ENCODE measurements around the gene AP3S1.
"Not testable (repeated sequence)": the region's sequence is repeated elsewhere in the genome, so short reads cannot be mapped to it uniquely, and the experiment has no call there.

The AP3S1 gene

GRCh38 chr5:115841382-115842088 is at the start of gene AP3S1, which contains the start of gene ATG12:
Gene AP3S1, plus strand, starts transcription at chr5:115841935. Its CDS starts 103 bp downstream, at chr5:115842038.
Gene ATG12, minus strand, starts transcription at chr5:115841565. Its CDS starts 13 bp downstream, at chr5:115841552.
- H3K36me3 ChIP-seq (ENCODE audit: control insufficient read depth in 1 of 2, insufficient read depth in 2 of 2, low read length in 2 of 2), result peaks cover 0 to 7% of the 10 kb centered on the region in 2 donors
- H3K4me3 ChIP-seq (ENCODE audit: low read depth in 1 of 2, low read length in 2 of 2), result peak within 1 kb of the TSS; percentile 96
- H3K4me1 ChIP-seq (ENCODE audit: control insufficient read depth in 1 of 2, insufficient read depth in 2 of 2, low read length in 2 of 2), result peaks cover 6 to 46% of the 10 kb centered on the region in 2 donors
- H3K27me3 ChIP-seq (ENCODE audit: low read depth, low read length), result no peaks in the 10 kb centered on the region
- H3K9me3 ChIP-seq (ENCODE audit: control insufficient read depth in 1 of 2, low read length in 2 of 2), result no peaks in the 10 kb centered on the region
- peak within 1 kb of the TSS; percentile 91 for H3K27ac ChIP-seq (ENCODE audit: low read length)

GRCh38 chr5:115795700-115796099 is 46.0 kb upstream of the AP3S1 start:
- Histone ChIP-seq H3K36me3 (ENCODE audit: control insufficient read depth in 1 of 2, insufficient read depth in 2 of 2, low read length in 2 of 2) (no peaks in the 10 kb centered on the region), H3K4me3 (ENCODE audit: low read depth in 1 of 2, low read length in 2 of 2) (no peak overlapping the region), H3K9me3 (ENCODE audit: control insufficient read depth in 1 of 2, low read length in 2 of 2) (no peaks in the 10 kb centered on the region), H3K27me3 (ENCODE audit: low read depth, low read length) (no peaks in the 10 kb centered on the region), H3K27ac (ENCODE audit: low read length) (no peak overlapping the region), H3K4me1 (ENCODE audit: control insufficient read depth in 1 of 2, insufficient read depth in 2 of 2, low read length in 2 of 2) (no peaks in the 10 kb centered on the region)

DNA sequence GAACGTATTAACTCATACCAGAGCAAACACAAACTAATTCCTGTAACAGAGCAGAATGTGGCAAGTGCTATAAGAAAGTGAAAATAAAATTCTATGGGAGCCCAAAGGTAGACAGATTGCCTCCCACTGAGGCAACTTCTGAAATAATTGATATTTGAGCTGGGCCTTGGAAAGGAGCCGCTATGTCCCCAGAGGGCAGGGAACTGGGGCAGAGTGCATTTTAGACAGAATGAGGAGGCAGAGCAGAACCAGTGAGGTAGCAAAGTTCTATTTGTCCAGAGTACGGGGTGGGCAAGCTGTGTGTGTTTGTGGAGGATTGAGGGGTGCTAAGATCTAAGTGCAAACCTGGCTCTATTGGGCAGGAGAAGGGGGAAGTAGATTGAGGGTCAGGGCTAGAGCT is 45.1 kb upstream of the AP3S1 start:
- Histone ChIP-seq H3K4me3 (ENCODE audit: low read depth in 1 of 2, low read length in 2 of 2) (no peak overlapping the region), H3K27ac (ENCODE audit: low read length) (no peak overlapping the region), H3K36me3 (ENCODE audit: control insufficient read depth in 1 of 2, insufficient read depth in 2 of 2, low read length in 2 of 2) (no peaks in the 10 kb centered on the region), H3K27me3 (ENCODE audit: low read depth, low read length) (no peaks in the 10 kb centered on the region), H3K4me1 (ENCODE audit: control insufficient read depth in 1 of 2, insufficient read depth in 2 of 2, low read length in 2 of 2) (no peaks in the 10 kb centered on the region), H3K9me3 (ENCODE audit: control insufficient read depth in 1 of 2, low read length in 2 of 2) (no peaks in the 10 kb centered on the region)

DNA sequence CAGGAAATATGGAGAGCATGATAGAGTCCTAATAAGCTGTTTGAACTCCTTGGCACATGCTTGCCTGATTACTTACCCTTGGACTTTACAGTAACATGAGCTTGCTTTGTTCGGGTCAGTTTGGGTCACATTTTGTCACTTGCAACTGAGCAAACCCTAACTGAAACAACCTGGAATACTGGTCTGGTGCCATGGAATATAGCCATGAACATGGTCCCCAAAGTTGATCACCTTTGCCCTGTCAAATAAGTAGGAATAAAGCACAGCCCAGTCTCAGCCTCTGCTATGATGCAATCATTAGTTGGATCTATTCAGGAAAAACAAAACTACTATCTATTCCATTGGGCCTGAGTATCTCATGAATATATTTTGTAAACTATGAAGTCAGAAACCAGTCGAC is 43.5 kb upstream of the AP3S1 start:
- no peaks in the 10 kb centered on the region for H3K36me3 ChIP-seq (ENCODE audit: control insufficient read depth in 1 of 2, insufficient read depth in 2 of 2, low read length in 2 of 2)
- no peaks in the 10 kb centered on the region for H3K27me3 ChIP-seq (ENCODE audit: low read depth, low read length)

DNA sequence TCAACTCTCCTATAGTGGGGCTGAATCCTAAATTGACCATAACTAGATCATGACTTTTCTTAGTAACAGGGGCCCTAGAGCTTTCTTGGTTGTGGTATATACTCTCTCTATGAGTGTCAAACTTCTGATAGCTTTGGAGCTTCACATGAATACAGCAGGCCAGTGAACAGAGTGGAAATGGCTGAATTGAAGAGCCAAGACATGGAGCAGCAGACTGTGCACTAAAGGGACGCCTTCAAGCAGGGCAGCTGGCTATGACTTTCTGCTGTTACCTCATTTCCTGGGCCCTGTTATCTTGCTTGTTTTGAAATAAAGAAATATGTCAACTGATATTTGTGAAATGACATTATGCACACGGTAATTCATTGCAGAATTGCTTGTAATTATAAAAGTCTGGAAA is 41.6 kb upstream of the AP3S1 start:
- Histone ChIP-seq H3K27ac (ENCODE audit: low read length) (no peak overlapping the region), H3K36me3 (ENCODE audit: control insufficient read depth in 1 of 2, insufficient read depth in 2 of 2, low read length in 2 of 2) (no peaks in the 10 kb centered on the region)

More for the DNA sequence above, 43.5 kb upstream of the AP3S1 start:
- Histone ChIP-seq H3K4me1 (ENCODE audit: control insufficient read depth in 1 of 2, insufficient read depth in 2 of 2, low read length in 2 of 2) (no peaks in the 10 kb centered on the region), H3K27ac (ENCODE audit: low read length) (no peak overlapping the region), H3K9me3 (ENCODE audit: control insufficient read depth in 1 of 2, low read length in 2 of 2) (no peaks in the 10 kb centered on the region), H3K4me3 (ENCODE audit: low read depth in 1 of 2, low read length in 2 of 2) (no peak overlapping the region)

DNA sequence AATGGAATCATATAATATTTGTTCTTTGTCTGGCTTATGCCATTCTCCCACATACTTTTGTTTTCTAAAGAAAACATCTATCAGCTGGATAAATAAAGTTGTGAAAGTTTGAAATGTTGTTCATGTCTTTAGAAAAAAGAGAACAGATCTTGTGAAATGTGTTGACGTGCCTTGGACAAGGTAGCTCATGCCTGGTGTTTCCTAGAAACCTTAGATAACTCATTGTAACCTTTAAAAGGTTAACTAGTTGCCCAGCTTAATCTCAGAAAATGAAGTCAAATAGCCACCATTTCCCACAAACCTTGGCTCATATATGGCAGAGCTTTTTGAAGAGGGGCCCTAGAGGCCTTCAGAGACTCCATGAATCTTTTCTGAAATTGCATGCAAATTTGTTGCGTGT is 40.6 kb upstream of the AP3S1 start:
- no peaks in the 10 kb centered on the region for H3K4me1 ChIP-seq (ENCODE audit: control insufficient read depth in 1 of 2, insufficient read depth in 2 of 2, low read length in 2 of 2)
- no peaks in the 10 kb centered on the region for H3K36me3 ChIP-seq (ENCODE audit: control insufficient read depth in 1 of 2, insufficient read depth in 2 of 2, low read length in 2 of 2)
- H3K27me3 ChIP-seq (ENCODE audit: low read depth, low read length), result no peaks in the 10 kb centered on the region
- H3K4me3 ChIP-seq (ENCODE audit: low read depth in 1 of 2, low read length in 2 of 2), result no peak overlapping the region
- no peak overlapping the region for H3K27ac ChIP-seq (ENCODE audit: low read length)
- no peaks in the 10 kb centered on the region for H3K9me3 ChIP-seq (ENCODE audit: control insufficient read depth in 1 of 2, low read length in 2 of 2)

More for the DNA sequence above, 41.6 kb upstream of the AP3S1 start:
- Histone ChIP-seq H3K4me1 (ENCODE audit: control insufficient read depth in 1 of 2, insufficient read depth in 2 of 2, low read length in 2 of 2) (no peaks in the 10 kb centered on the region), H3K4me3 (ENCODE audit: low read depth in 1 of 2, low read length in 2 of 2) (no peak overlapping the region), H3K9me3 (ENCODE audit: control insufficient read depth in 1 of 2, low read length in 2 of 2) (no peaks in the 10 kb centered on the region), H3K27me3 (ENCODE audit: low read depth, low read length) (no peaks in the 10 kb centered on the region)

- Histone ChIP-seq H3K9me3 (ENCODE audit: control insufficient read depth in 1 of 2, low read length in 2 of 2) (no peaks in the 10 kb centered on the region), H3K4me1 (ENCODE audit: control insufficient read depth in 1 of 2, insufficient read depth in 2 of 2, low read length in 2 of 2) (no peaks in the 10 kb centered on the region), H3K27me3 (ENCODE audit: low read depth, low read length) (no peaks in the 10 kb centered on the region), H3K4me3 (ENCODE audit: low read depth in 1 of 2, low read length in 2 of 2) (no peak overlapping the region), H3K36me3 (ENCODE audit: control insufficient read depth in 1 of 2, insufficient read depth in 2 of 2, low read length in 2 of 2) (no peaks in the 10 kb centered on the region), H3K27ac (ENCODE audit: low read length) (no peak overlapping the region)
These were observed 39.8 kb upstream of the AP3S1 start for GRCh38 chr5:115801984-115802383.

DNA sequence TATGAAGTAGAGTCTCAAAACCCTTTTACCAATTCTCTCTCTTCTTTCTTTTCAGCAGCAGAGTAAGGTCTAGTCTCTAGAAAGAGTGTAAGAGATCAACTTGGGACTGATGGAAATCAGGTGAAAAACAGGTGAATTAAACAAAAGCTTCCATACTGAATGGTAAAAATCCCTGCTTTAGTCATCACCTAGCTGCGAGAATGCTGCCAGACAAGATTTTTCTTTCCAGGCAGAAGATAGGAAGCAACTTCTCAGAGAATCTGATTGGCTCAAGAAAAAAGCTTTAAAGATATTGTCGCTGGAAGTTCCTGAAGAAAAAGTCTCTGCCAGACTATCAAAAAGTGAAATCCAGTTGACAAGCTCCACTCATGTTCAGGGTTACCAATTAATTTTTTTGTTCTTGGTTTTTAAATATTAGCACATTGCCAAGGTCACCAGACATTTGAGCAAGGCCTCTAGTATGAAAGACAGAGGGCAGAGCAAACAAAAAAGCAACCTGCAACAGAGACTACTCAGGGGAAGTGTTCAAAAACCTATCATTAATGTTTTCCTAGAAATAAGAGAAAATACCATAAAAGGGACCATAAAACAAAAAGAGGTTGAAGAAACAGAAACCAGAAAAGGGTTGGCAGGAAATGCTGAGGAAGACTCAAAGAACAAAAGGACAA is 34.6 kb upstream of the AP3S1 start:
- H3K4me3 ChIP-seq (ENCODE audit: low read depth in 1 of 2, low read length in 2 of 2), result no peak overlapping the region
- H3K9me3 ChIP-seq (ENCODE audit: control insufficient read depth in 1 of 2, low read length in 2 of 2), result no peaks in the 10 kb centered on the region
- H3K36me3 ChIP-seq (ENCODE audit: control insufficient read depth in 1 of 2, insufficient read depth in 2 of 2, low read length in 2 of 2), result no peaks in the 10 kb centered on the region
- H3K27me3 ChIP-seq (ENCODE audit: low read depth, low read length), result no peaks in the 10 kb centered on the region
- no peaks in the 10 kb centered on the region for H3K4me1 ChIP-seq (ENCODE audit: control insufficient read depth in 1 of 2, insufficient read depth in 2 of 2, low read length in 2 of 2)
- no peak overlapping the region for H3K27ac ChIP-seq (ENCODE audit: low read length)

DNA sequence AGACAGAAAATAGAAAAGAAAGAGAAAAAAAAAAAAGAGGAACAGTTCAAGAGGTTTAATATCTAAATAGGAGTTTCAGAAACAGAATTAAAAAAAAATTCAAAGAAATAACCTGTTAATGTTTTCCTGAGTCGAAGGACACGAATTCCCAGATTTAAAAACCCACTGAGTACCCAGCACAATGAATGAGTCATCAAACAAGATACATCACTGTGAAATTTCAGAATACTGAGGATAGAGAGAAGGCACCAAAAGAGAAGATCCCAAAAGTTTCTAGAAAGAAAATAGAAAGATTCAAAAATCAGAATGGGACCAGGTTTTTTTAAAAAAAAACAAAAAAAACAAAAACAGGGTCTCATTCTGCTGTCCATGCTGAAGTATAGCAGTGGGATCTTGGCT is 34.1 kb upstream of the AP3S1 start:
- no peak overlapping the region for H3K27ac ChIP-seq (ENCODE audit: low read length)
- H3K4me3 ChIP-seq (ENCODE audit: low read depth in 1 of 2, low read length in 2 of 2), result no peak overlapping the region
- no peaks in the 10 kb centered on the region for H3K36me3 ChIP-seq (ENCODE audit: control insufficient read depth in 1 of 2, insufficient read depth in 2 of 2, low read length in 2 of 2)
- H3K9me3 ChIP-seq (ENCODE audit: control insufficient read depth in 1 of 2, low read length in 2 of 2), result no peaks in the 10 kb centered on the region
- no peaks in the 10 kb centered on the region for H3K27me3 ChIP-seq (ENCODE audit: low read depth, low read length)
- no peaks in the 10 kb centered on the region for H3K4me1 ChIP-seq (ENCODE audit: control insufficient read depth in 1 of 2, insufficient read depth in 2 of 2, low read length in 2 of 2)

DNA sequence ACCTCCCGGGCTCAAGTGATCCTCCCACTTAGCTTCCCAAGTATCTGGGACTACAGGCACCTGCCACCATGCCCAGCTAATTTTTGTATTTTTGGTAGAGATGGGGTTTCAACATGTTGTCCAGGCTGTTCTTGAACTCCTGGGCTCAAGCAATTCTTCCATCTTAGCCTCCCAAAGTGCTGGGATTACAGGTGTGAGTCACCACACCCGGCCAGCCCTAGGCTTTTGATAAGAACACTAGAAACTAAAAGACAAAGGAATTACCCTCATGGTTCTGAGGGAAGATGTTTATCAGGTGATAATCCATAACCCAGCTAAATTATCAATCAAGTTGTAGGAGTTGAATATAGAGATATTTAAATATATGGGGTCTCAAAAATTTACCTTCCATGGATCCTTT is 33.7 kb upstream of the AP3S1 start:
- not testable (repeated sequence) for H3K4me1 ChIP-seq (ENCODE audit: control insufficient read depth in 1 of 2, insufficient read depth in 2 of 2, low read length in 2 of 2); H3K9me3 ChIP-seq (ENCODE audit: control insufficient read depth in 1 of 2, low read length in 2 of 2); H3K27ac ChIP-seq (ENCODE audit: low read length); H3K36me3 ChIP-seq (ENCODE audit: control insufficient read depth in 1 of 2, insufficient read depth in 2 of 2, low read length in 2 of 2); H3K4me3 ChIP-seq (ENCODE audit: low read depth in 1 of 2, low read length in 2 of 2); H3K27me3 ChIP-seq (ENCODE audit: low read depth, low read length)

GRCh38 chr5:115809946-115810345 is 31.8 kb upstream of the AP3S1 start:
- H3K9me3 ChIP-seq (ENCODE audit: control insufficient read depth in 1 of 2, low read length in 2 of 2), result peaks cover 0 to 4% of the 10 kb centered on the region in 2 donors
- no peaks in the 10 kb centered on the region for H3K4me1 ChIP-seq (ENCODE audit: control insufficient read depth in 1 of 2, insufficient read depth in 2 of 2, low read length in 2 of 2)
- H3K27me3 ChIP-seq (ENCODE audit: low read depth, low read length), result peaks cover 15% of the 10 kb centered on the region
- H3K36me3 ChIP-seq (ENCODE audit: control insufficient read depth in 1 of 2, insufficient read depth in 2 of 2, low read length in 2 of 2), result no peaks in the 10 kb centered on the region
- H3K4me3 ChIP-seq (ENCODE audit: low read depth in 1 of 2, low read length in 2 of 2), result no peak overlapping the region
- no peak overlapping the region for H3K27ac ChIP-seq (ENCODE audit: low read length)

Data from muscle layer of duodenum (tissue), 2 donors.